Lower leg skin (tissue), 3 donors: Measurements from ENCODE around the gene PLXDC2.

Source experiments
- CTCF ChIP-seq, 3 donors: fragments of 450-650 bp; IDR thresholded peaks; one replicate each; pipeline ENCODE4 v1.5.1; 2016; ENCODE audit warnings: antibody characterized with exemption in 3 of 3, mild to moderate bottlenecking in 3 of 3, moderate library complexity in 2 of 3
- POLR2A ChIP-seq, 2 donors: fragments of 450-650 bp; IDR thresholded peaks; one replicate each; pipeline ENCODE4 v1.6.1; 2016 to 2017; ENCODE audit warnings: antibody characterized with exemption in 2 of 2, mild to moderate bottlenecking in 1 of 2, moderate library complexity in 1 of 2

GRCh38 chr10:20087353-20087752 is 271.1 kb downstream of the PLXDC2 start:
- TF ChIP-seq CTCF (IDR thresholded peaks at IDR 0.05) (no peak), POLR2A (IDR thresholded peaks at IDR 0.05) (no peak)
